ENCODE measurements around the gene VWA3A.

DNA sequence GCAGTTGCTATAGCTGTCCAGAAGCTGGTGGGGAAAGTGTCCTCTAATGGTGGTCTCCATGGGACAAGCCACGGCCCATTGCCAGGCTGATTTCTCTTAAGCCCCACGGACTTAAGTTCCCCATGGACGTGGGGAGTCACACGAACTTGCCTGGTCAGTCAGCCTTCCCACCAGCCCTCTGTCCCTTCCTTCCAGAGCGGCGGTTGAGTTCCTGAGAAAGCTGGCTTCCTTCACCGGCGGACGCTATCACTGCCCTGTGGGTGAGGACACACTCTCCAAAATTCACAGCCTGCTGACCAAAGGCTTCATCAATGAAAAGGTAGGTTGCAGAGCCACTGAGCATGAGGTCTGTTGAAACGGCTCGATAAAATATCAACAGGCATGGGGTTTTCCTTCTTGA lies 60.0 kb downstream of the VWA3A start:
- TF ChIP-seq, protein P1, sequence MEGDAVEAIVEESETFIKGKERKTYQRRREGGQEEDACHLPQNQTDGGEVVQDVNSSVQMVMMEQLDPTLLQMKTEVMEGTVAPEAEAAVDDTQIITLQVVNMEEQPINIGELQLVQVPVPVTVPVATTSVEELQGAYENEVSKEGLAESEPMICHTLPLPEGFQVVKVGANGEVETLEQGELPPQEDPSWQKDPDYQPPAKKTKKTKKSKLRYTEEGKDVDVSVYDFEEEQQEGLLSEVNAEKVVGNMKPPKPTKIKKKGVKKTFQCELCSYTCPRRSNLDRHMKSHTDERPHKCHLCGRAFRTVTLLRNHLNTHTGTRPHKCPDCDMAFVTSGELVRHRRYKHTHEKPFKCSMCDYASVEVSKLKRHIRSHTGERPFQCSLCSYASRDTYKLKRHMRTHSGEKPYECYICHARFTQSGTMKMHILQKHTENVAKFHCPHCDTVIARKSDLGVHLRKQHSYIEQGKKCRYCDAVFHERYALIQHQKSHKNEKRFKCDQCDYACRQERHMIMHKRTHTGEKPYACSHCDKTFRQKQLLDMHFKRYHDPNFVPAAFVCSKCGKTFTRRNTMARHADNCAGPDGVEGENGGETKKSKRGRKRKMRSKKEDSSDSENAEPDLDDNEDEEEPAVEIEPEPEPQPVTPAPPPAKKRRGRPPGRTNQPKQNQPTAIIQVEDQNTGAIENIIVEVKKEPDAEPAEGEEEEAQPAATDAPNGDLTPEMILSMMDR (IDR thresholded peaks at IDR 0.05) = no peak
- no peak for TF ChIP-seq ZFX (IDR thresholded peaks at IDR 0.05; ENCODE audit: borderline replicate concordance)

Measured in 22Rv1 (cell line).